ENCODE measurements around the gene TEX55.
A peak's percentile ranks its signal among the peaks of the same experiment; 100 is the strongest.
"Not testable (repeated sequence)": the region's sequence is repeated elsewhere in the genome, so short reads cannot be mapped to it uniquely, and the experiment has no call there.

Gene TEX55

DNA sequence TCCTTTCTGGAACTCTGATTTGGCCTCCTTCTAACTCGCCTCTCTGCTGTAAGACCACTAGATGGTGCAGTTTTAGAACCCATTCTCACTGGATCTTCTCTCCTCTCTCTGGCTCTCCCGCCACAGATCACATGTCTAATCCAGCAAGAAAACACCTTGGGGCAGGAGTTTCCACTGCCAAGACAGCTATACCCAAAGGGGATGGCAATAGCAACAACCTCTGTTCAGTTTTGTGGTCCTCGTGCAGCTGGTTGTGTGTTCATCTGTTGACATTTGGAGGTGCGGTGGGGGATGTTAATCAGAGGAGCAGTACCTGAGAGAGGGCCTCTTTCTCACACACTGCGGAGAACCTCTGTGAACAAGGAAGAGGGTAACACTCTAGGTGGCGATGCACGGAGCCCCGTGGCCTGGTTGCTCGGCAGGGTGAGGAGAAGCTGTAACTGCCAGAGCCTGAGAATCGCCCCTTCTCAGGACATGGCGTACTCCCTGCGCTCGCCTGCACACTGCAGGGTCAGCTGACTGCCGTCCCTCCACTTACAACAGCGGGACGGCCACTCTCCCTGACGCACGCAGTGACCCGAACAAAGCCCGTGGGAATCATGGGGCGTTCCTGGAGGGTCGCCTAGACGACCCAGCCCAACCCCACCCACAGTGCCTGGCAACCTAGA, at the start of gene TEX55:
Gene TEX55 (plus strand): TSS at position 666 of the 668 bp plus-strand sequence. CDS start 25 bp downstream, outside the sequence.
- DNase-seq (ENCODE audit: low spot score) = no peak

DNA sequence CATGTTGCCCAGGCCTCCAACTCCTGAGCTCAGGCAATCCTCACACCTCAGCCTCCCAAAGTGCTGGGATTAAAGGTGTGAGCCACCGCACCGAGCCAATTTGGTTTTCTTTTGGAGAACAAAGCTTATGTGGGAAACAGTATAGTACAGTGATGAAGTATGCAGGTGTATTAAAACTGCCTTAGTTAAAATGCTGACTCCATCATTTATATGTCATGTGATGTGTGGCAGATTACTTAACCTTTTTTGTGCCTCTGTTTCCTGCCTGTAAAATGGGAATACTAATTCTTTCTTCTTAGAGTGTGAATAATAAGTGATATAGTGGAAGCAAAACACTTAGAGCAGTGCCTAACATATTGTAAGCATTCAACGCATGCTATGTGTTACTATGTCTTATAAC, 48.0 kb upstream of the TEX55 start:
- DNase-seq (ENCODE audit: low spot score) = no peak

DNA sequence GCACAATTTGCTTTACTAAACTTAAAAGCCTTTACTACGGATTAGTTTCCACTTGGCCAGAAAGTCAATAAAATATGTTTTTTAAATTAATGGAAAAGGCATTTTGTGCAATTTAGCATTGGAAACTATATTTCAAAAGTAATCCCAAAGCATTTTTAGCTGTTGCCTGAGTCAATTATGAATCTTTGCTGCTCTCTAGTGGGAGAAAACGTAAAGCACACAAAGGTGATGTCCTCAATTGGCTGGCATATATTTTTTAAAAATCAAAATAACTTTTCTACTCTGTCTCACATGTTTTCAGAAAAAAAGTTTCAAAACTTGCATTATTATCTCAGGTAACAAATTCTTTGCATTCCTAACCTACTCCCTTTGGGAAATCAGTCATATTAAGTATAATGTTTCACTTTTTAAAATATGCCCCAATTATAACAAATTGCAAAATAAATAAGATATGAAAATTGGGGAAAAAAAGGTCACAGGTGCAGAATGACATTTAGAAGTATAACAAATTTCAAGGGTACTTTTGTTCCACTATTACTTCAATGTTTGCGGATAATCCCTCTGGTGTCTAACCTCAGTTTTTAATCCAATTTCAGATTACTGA, 47.2 kb upstream of the TEX55 start:
- DNase-seq (ENCODE audit: low spot score) = peak; percentile 51

DNA sequence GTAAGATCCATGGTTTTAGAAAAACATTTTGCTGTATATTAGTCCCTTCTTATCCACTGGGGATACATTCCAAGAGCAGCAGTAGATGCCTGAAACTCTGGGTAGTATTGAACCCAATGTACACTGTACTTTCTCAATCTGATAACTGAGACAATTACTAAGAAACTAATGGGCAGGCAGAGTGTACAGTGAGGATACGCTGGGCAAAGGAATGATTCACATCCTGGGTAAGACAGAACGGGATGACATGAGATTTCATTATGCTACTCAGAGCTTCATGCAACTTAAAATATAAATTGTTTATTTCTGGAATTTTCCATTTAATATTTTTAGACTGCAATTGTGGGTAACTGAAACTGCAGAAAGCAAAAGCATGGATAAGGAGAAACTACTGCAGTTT, 46.2 kb upstream of the TEX55 start:
- DNase-seq (ENCODE audit: low spot score) = peak; percentile 5

DNA sequence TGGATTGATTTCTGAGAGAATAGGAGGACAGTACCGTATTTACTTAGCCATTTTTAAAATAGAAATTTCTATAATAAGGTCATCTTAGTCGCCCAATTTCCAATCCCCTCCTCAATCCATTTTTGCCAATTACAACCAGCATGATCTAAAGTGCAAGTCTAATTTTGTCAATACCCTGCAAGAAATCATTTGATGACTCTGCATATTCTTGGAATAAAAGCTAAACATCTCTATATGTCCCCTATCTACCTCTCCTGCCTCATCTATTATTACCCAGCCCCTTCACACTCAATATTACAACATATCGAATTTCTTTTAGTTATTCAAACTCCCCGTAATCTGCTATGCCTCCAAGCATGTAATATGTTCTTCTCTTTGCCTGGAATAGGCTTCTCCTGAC, 41.9 kb upstream of the TEX55 start:
- DNase-seq (ENCODE audit: low spot score) = no peak

DNA sequence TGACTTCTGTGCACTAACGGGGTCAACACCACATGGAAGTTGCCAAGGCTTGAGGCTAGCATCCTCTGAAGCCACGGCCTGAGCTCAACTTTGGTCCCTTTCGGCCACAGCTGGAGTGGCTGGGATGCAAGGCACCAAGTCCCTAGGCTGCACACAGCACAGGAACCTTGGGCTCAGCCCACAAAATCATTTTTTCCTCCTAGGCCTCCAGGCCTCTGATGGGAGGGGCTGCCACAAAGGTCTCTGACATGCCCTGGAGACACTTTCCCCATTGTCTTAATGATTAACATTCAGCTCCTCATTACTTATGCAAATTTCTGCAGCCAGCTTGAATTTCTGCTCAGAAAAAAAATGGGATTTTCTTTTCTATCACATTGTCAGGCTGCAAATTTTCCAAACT, 27.6 kb upstream of the TEX55 start:
- not testable (repeated sequence) for DNase-seq (ENCODE audit: low spot score)

DNA sequence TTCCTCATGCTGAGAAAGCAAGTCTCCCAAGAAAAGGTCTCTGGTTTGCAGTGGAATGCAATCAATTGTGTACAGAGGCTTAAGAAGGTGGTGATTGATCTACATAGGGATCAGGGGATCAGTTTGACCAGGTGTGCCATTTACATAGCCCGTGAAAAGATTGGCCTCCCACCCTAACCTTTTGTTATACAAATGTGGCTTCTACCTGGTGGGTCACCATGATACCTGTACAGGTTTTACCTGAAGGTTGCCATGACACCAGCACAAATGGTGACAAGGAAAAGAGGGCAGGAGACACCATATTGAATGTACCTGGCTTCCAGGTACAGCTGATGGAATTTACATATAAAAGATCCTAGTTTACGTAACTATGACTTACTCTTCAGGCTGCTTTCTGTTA, 25.5 kb upstream of the TEX55 start:
- no peak for DNase-seq (ENCODE audit: low spot score)

DNA sequence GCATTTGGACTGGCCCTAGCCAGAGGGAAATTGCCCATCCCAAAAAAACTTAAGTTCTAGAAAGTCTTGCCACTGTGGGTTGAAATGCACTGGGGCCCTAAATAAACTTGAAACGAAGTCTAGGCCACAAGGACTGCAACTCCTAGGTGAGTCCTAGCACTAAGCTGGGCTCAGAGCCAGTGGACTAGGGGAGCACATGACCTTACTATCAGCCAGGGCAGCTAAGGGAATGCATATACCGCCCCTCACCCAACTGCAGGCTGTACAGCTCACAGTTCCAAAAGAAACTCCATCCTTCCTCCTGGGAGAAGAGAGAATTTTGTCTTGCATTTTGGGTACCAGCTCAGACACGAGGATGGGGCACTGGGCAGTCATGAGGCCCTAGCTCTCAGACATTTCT, 23.6 kb upstream of the TEX55 start:
- no peak for DNase-seq (ENCODE audit: low spot score)

DNA sequence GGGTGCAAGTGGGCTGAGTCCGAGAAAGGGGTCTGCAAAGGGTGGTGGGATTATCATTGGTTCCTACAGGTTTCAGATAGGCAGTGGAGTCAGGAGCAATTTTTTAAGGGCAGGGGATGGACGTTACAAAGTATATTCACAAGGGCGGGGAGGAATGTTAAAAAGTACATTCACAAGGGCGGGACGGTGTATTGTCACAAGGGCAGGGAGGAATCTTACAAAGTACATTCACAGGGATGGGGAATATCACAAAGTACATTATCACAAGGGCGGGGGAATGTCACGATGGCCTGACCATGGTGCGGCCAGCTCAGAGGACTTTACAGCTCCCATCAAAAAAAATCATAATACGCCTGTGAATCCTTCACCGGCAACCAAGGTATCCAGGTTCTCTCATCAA, 20.6 kb upstream of the TEX55 start:
- DNase-seq (ENCODE audit: low spot score) = no peak

DNA sequence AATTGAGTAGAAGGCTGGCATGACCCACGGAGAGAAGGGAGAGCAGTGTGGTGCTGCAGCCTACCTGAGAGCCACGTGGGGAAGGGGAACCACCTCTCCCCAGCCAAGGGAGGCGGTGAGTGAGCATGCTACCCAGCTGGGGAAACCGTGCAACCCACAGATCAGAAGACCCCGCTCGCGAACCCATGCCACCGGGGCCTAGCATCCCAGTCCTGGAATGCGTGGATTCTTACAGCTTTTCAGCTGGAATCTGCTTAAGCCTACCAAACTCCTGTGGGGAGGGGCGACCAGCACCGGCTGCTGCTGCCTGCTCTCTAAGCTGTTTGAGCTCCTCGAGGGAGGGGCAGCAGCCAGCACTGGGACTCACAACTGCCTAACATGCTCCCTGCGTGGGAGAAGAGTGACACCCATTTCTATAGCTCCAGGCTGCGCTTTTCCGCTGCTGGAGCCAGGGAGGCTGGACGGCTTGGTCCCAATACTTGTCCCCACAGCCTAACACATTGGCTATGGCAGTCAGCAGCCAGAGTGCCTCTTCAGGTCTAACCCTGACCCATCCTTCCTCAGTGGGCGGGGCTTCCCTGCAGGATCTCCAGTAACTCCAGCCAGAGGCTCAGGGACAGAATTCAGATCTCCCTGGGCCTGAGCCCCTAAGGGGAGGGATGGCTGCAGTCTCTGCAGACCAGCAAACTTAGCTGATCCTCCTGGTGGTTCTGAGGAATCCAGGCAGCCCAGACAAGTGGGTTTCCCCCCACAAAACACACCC, 20.0 kb upstream of the TEX55 start:
- no peak for DNase-seq (ENCODE audit: low spot score)

DNA sequence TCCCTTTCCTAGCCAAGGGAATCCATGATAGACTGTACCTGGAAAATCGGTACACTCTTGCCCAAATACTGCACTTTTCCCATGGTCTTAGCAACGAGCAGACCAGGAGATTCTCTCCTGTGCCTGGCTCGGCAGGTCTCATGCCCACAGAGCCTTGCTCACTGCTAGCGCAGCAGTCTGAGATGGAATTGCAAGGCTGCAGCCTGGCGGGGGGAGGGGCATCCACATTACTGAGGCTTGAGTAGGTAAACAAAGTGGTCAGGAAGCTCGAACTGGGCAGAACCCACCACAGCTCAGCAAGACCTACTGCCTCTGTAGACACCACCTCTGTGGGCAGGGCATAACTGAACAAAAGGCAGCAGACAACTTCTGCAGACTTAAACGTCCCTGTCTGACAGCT, 15.7 kb upstream of the TEX55 start:
- not testable (repeated sequence) for DNase-seq (ENCODE audit: low spot score)

DNA sequence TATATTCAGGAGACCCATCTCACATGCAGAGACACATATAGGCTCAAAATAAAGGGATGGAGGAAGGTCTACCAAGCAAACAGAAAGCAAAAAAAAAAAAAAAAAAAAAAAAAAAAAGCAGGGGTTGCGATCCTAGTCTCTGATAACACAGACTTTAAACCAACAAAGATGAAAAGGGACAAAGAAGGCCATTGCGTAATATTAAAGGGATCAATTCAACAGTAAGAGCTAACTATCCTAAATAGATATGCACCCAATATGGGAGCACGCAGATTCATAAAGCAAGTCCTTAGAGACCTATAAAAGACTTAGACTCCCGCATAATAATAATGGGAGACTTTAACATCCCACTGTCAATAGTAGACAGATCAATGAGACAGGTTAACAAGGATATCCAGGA, 13.7 kb upstream of the TEX55 start:
- DNase-seq (ENCODE audit: low spot score) = not testable (repeated sequence)

DNA sequence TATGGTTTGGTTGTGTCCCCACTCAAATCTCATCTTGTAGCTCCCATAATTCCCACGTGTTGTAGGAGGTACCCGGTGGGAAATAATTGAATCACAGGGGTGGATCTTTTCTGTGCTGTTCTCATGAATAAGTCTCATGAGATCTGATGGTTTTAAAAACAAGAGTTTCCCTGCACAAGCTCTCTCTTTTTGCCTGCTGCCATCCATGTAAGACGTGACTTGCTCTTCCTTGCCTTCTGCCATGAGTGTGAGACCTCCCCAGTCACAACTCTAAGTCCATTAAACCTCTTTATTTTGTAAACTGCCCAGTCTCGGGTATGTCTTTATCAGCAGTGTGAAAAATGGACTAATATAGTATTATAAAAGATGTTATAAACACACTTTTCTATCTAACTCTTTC, 6.6 kb upstream of the TEX55 start:
- not testable (repeated sequence) for DNase-seq (ENCODE audit: low spot score)

DNA sequence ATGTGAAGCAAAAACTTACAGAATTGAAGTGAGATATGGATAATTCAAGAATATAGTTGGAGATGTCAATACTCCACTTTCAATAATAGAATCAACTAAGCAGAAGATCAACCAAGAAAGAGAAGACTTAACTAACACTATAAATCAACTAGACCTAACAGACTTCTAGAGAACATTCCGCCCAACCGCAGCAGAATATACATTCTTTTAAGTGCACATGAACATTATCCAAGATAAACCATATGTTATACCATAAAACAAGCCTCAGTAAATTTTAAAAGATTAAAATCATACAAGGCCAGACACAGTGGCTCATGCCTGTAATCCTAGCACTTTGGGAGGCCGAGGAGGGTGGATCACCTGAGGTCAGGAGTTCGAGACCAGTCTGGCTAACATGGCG, 5.5 kb upstream of the TEX55 start:
- DNase-seq (ENCODE audit: low spot score) = no peak

DNA sequence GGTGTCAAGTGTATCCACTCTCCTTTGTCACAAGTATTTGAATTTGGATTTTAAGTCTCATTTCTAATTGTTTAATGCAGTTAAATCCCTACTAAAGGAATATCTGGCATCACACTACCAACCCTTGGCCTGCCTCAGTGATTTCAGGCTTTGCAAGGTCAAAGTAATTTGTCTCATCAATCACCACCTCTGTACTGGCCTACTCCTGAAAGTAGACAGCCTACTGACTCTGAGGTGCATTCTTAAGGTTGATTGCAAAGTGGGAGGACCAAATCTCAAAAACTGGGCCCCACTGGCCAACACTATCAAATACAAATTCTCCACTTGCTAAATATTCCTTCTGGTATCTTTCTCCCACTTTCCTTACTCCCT, 851 bp upstream of the TEX55 start:
- DNase-seq (ENCODE audit: low spot score) = no peak

DNA sequence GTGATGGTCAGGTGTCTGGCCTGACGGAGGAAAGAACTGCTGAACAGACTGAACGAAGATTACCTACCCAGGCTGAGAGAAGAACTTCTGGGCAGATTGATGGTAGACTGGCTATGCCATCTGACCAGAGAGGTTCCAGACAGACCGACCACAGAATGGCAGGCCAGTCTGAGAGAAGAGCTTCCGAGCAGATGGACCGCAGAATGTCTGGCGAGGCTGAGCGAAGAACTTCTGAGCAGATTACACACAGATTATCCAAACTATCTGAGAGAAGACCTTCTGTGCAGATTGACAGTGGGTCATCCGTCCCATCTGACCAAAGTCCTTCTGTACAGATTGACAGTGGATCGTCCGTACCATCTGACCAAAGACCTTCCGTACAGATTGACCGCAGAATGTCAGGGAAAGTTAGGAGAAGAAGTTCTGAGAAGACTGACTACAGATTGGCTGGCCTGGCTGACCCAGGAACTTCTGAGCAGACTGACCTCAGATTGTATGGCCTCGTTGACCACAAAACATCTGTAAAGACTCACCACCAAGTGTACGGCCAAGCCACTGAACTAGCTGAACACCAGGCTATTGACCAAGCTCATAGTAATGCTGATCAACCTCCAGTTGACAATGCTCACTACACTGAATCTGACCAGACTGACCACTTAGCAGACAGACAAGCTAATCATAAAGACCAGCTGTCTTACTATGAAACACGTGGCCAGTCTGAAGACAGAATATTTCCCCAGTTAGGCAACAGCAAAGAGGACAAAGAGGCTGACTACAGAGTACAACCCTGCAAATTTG, 812 bp downstream of the TEX55 start:
- DNase-seq (ENCODE audit: low spot score) = no peak

DNA sequence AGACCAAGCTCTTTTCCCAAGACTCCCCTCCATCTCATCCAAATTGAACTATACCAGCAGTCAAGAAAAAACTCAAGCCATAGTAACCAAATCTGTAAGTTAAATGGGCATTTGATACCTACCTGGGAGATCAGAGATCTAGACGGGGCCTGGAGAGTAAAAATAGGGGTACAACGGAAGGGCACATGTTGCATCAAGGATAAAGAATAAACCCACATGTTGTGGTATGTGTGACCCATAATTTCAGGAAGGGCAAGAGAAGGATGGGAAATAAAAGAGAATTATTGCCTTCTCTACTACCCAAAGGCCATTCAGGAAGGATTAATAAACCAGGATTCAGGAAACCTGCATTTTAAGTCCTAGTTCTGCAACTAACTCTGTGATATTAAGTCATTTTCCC, 1.5 kb downstream of the TEX55 start:
- no peak for DNase-seq (ENCODE audit: low spot score)

DNA sequence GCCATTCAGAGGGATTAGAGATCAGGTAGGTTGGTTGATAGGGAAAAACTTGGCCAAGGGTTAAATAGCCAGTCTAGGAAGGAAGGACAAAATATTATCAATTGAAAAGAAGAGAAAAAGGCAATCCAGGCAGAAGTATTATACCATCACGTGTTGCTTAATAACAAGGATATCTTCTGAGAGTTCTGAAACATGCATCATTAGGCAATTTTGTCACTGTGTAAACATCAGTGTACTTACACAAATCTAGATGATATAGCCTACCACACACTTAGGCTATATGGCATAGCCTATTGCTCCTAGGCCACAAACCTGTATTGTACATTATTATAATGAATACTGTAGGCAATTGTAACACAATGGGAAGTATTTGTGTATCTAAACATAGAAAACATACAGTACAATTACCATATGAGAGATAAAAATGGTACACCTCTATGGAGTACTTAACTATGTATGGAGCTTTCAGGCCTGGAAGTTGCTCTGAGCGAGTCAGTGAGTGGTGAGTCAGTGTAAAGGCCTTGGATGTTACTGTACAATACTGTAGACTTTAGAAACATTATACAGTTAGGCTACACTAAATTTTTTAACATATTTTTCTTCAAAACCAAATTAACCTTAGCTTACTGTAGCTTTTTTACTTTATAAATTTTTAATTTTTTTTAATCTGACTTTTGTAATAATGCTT, 2.7 kb downstream of the TEX55 start:
- peak; percentile 11 for DNase-seq (ENCODE audit: low spot score)

DNA sequence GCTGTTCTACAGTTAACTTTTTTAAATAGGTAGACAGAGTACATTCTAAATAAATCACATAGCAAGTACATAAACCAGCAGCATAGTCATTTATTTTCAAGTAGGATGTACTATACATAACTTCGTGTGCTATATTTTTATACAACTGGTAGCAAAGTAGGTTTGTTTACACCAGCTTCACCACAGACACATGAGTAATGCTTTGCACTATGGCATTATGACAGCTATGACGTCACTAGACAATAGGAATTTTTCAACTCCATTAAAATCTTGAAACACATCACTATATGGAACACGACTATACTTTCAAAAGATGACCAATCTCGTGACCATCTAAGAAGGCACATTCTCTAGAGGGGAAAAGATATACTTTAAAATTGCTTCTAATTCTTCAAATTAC, 3.5 kb downstream of the TEX55 start:
- no peak for DNase-seq (ENCODE audit: low spot score)

DNA sequence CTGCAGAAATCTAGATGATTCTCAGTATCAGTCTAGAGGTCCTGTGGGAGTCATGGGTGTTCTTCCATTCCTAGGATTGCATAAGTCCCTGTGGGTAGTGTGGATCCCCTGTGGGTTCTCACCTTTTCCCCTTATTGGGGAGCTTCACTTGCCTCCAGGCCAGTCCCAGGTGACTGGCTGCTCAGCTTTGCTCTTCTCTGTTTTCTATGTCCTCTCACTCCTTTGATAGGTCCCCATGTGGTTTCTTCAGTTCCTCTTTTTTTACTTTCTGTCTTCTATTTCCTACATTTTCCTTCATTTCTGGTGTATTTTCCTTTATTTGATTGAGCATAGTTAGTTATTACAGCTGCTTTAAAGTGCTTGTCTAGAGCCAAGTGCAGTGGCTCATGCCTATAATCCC, 10.9 kb downstream of the TEX55 start:
- no peak for DNase-seq (ENCODE audit: low spot score)

DNA sequence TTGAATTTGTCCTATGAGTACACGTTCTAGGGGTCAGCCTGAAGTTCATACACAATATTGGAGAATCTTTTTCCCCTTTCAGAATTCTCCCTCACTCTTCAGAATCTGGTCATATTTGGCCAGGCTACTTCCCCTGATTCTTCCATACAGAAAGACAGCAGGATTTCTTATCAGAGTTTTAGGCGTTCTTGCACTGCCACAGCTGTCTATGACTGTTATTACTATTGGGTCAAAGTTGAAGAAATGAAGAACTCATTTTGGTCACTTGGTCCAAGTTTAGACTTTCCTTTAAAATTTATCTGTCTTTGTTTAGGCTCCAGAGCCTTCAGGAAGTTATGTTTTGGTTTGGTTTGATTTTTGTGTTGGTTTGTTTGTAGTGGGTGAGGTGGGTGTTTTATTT, 12.0 kb downstream of the TEX55 start:
- DNase-seq (ENCODE audit: low spot score) = no peak

DNA sequence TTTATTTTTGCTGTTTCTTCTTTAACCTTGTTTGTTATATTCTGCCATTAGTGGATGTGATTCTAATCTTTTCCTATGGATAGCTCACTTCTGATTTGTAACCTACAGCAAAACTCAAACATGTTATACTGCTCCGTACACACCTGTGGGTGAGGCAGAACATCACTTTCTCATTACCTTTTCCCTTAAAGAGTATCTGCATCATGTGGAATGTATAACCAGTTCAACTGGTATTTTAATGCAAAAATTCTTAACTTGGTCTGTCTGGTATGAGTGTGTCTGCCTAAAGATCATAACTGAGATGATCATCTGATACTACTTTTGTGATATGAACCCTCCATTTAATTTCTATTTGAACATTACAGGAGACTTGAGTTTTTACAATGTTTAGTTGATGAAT, 14.4 kb downstream of the TEX55 start:
- DNase-seq (ENCODE audit: low spot score) = no peak

All from kidney capillary endothelial cell (primary cell).